ENCODE measurements around the gene SHISAL1. TPM values are rescaled to one million over a fixed set of nuclear protein-coding genes. Genes with fewer than 3 reads are reported as not detected.

SHISAL1 gene
- total and polyA plus RNA-seq, 9 donors = 0.33 to 4.5 (median 2.0) TPM

- Histone ChIP-seq H3K4me3 (no peak overlapping the region), H3K9me3 (no peaks in the 10 kb centered on the region), H3K27me3 (no peaks in the 10 kb centered on the region), H3K4me1 (ENCODE audit: insufficient read depth) (no peaks in the 10 kb centered on the region), H3K27ac (no peak overlapping the region), H3K36me3 (no peaks in the 10 kb centered on the region)
- no peak for DNase-seq
- WGBS, 3 donors = 85 to 89% (median 86%) methylated on average over 13 of the region's 13 CpGs
- intact Hi-C loops (cut with DNase I) = loop anchor here in 1 of 4 donors (10.0 kb wide), 1 partner anchor 107 kb away; no protein-coding TSS in a partner anchor
- TF ChIP-seq POLR2A (IDR thresholded peaks at IDR 0.05) = no peak
- TF ChIP-seq EP300 (IDR thresholded peaks at IDR 0.05) = no peak
- TF ChIP-seq CTCF (IDR thresholded peaks at IDR 0.05) = no peak
These were observed 35.2 kb downstream of the SHISAL1 start for GRCh38 chr22:44277386-44278135.

- TF ChIP-seq POLR2A (IDR thresholded peaks at IDR 0.05) (no peak), CTCF (IDR thresholded peaks at IDR 0.05) (no peak), EP300 (IDR thresholded peaks at IDR 0.05) (no peak)
- DNase-seq = peak in 1 of 5 donors; percentile 6
- intact Hi-C loops (cut with DNase I) = loop anchor here in 1 of 4 donors (10.0 kb wide), 1 partner anchor 108 kb away; no protein-coding TSS in a partner anchor
- no peak overlapping the region for H3K4me3 ChIP-seq
- H3K27me3 ChIP-seq = no peaks in the 10 kb centered on the region
- WGBS, 3 donors = 71 to 83% (median 79%) methylated on average over 18 of the region's 18 CpGs
- no peak overlapping the region for H3K27ac ChIP-seq
- H3K9me3 ChIP-seq = no peaks in the 10 kb centered on the region
- H3K36me3 ChIP-seq = no peaks in the 10 kb centered on the region
- H3K4me1 ChIP-seq (ENCODE audit: insufficient read depth) = no peaks in the 10 kb centered on the region
These were observed 35.9 kb downstream of the SHISAL1 start for GRCh38 chr22:44276706-44277356.

- 81 to 90% (median 89%) methylated on average over 10 of the region's 10 CpGs for WGBS, 3 donors
- intact Hi-C loops (cut with DNase I) = loop anchor here in 1 of 4 donors (10.0 kb wide), 1 partner anchor 109 kb away; no protein-coding TSS in a partner anchor
These were observed 36.7 kb downstream of the SHISAL1 start for GRCh38 chr22:44276041-44276440.

More at GRCh38 chr22:44276041-44276440, 36.7 kb downstream of the SHISAL1 start:
- TF ChIP-seq POLR2A (IDR thresholded peaks at IDR 0.05) = no peak
- TF ChIP-seq CTCF (IDR thresholded peaks at IDR 0.05) = no peak
- TF ChIP-seq EP300 (IDR thresholded peaks at IDR 0.05) = no peak
- Histone ChIP-seq H3K36me3 (no peaks in the 10 kb centered on the region), H3K27me3 (no peaks in the 10 kb centered on the region), H3K4me1 (ENCODE audit: insufficient read depth) (no peaks in the 10 kb centered on the region), H3K27ac (no peak overlapping the region), H3K4me3 (no peak overlapping the region), H3K9me3 (no peaks in the 10 kb centered on the region)
- DNase-seq = peak in 1 of 5 donors; percentile 8

All from ovary (tissue), 9 donors.